Upper lobe of left lung (tissue), 6 donors: ENCODE measurements around the gene P3R3URF. TPM values are rescaled to one million over a fixed set of nuclear protein-coding genes. Genes with fewer than 3 reads are reported as not detected.

Source experiments
- ATAC-seq, 2 donors: fragments of 200-7000 bp; cut with Tn5 transposase; one replicate each; pipeline ENCODE4 v1.9.1; 2022; ENCODE audit warnings: mild to moderate bottlenecking in 2 of 2, moderate library complexity in 2 of 2; ENCODE audit not compliant: low FRiP score in 2 of 2
- DNase-seq, 2 donors: peaks; one replicate each; pipeline ENCODE4 v3.0.0-alpha.2; 2019 to 2020
- H3K27ac ChIP-seq, 4 donors: fragments of 200-600 bp; sonication (generic); one replicate each; pipeline ENCODE4 v1.5.1; 2016 to 2019
- H3K27me3 ChIP-seq, 4 donors: fragments of 200-600 bp; sonication (generic); one replicate each; pipeline ENCODE4 v1.5.1; 2017 to 2019
- H3K36me3 ChIP-seq, 4 donors: fragments of 200-600 bp; sonication (generic); one replicate each; pipeline ENCODE4 v1.5.1; 2016 to 2019
- H3K4me1 ChIP-seq, 4 donors: fragments of 200-600 bp; sonication (generic); one replicate each; pipeline ENCODE4 v1.5.1; 2018 to 2019
- H3K4me3 ChIP-seq, 4 donors: fragments of 200-600 bp; sonication (generic); one replicate each; pipeline ENCODE4 v1.5.1; 2017 to 2019; ENCODE audit warnings: mild to moderate bottlenecking in 2 of 4, moderate library complexity in 1 of 4
- H3K9me3 ChIP-seq, 4 donors: fragments of 200-600 bp; sonication (generic); one replicate each; pipeline ENCODE4 v1.5.1; 2018 to 2019
- CTCF ChIP-seq, 6 experiments: fragments of 450-650 bp in 4 of 6; fragments of 200-600 bp in 2 of 6; sonication (generic) in 2 of 6; IDR thresholded peaks; one replicate each; pipeline ENCODE4 v1.5.1; 2016 to 2019; ENCODE audit warnings: antibody characterized with exemption in 6 of 6
- EP300 ChIP-seq, 4 donors: sonication (generic); formaldehyde crosslinking; IDR thresholded peaks; one replicate each; pipeline ENCODE4 v1.5.1; 2017; ENCODE audit warnings: antibody characterized with exemption in 4 of 4, control low read depth in 2 of 4
- POLR2A ChIP-seq, 4 donors: fragments of 450-650 bp; IDR thresholded peaks; one replicate each; pipeline ENCODE4 v1.5.1; 2016 to 2017; ENCODE audit warnings: antibody characterized with exemption in 4 of 4, mild to moderate bottlenecking in 2 of 4
- POLR2AphosphoS5 ChIP-seq, 2 donors: sonication (generic); formaldehyde crosslinking; IDR thresholded peaks; one replicate each; pipeline ENCODE4 v1.5.1; 2017; ENCODE audit warnings: antibody characterized with exemption in 2 of 2
- WGBS, 2 donors: methylation state at CpG; one replicate each; pipeline ENCODE4 v1.1.5; 2017 to 2018; 5-methylcytosine and 5-hydroxymethylcytosine counted together
- total RNA-seq, 6 donors: library from RNA; depleted of rRNA in 4 of 6; stranded (reverse); fragments of >200 nt in 4 of 6; gene quantifications; one replicate each; pipeline versions ENCODE4 v1.1.0 to v1.2.1, GENCODE V29; 2016 to 2021
- donor health status: DM: no; HTN: no; CAD: no; lungs with moderate emphysema.
- donor health status: DM: no; HTN: yes; CAD: no; lungs with severe emphysema.

Gene P3R3URF
- total RNA-seq, 6 donors from 2014 or later, result not detected

- peak in 1 of 2 donors; percentile 77 for DNase-seq
- Histone ChIP-seq H3K9me3 (no peaks in the 10 kb centered on the region), H3K4me1 (peaks cover 17 to 31% (median 18%) of the 10 kb centered on the region in 4 donors), H3K36me3 (peaks cover 5 to 44% (median 34%) of the 10 kb centered on the region in 4 donors), H3K27ac (peak overlapping the region in 1 of 4 donors; percentile 85), H3K4me3 (no peak overlapping the region), H3K27me3 (no peaks in the 10 kb centered on the region)
- ATAC-seq, result no peak
- no peak for TF ChIP-seq CTCF (IDR thresholded peaks at IDR 0.05)
- no peak for TF ChIP-seq POLR2AphosphoS5 (IDR thresholded peaks at IDR 0.05)
- no peak for TF ChIP-seq POLR2A (IDR thresholded peaks at IDR 0.05)
- TF ChIP-seq EP300 (IDR thresholded peaks at IDR 0.05), result no peak
- 93% methylated on average over 9 of the region's 9 CpGs; no CpG with 5 or more reads in 1 of the 2 donors for WGBS, 2 donors
Observed at GRCh38 chr1:46196609-46197008, 20.3 kb upstream of the P3R3URF start.

GRCh38 chr1:46194641-46195193 is 18.4 kb upstream of the P3R3URF start:
- Histone ChIP-seq H3K36me3 (peaks cover 5 to 57% (median 41%) of the 10 kb centered on the region in 4 donors), H3K4me3 (no peak overlapping the region), H3K27ac (no peak overlapping the region), H3K9me3 (no peaks in the 10 kb centered on the region), H3K4me1 (peaks cover 17 to 31% (median 21%) of the 10 kb centered on the region in 4 donors), H3K27me3 (no peaks in the 10 kb centered on the region)
- DNase-seq (no peak), ATAC-seq (no peak)
- 64 to 78% methylated on average over 5 of the region's 5 CpGs for WGBS, 2 donors
- no peak for TF ChIP-seq POLR2AphosphoS5 (IDR thresholded peaks at IDR 0.05)
- no peak for TF ChIP-seq CTCF (IDR thresholded peaks at IDR 0.05)
- no peak for TF ChIP-seq EP300 (IDR thresholded peaks at IDR 0.05)
- TF ChIP-seq POLR2A (IDR thresholded peaks at IDR 0.05), result no peak

- no peak overlapping the region for H3K4me3 ChIP-seq
- peaks cover 5 to 63% (median 44%) of the 10 kb centered on the region in 4 donors for H3K36me3 ChIP-seq
- no peaks in the 10 kb centered on the region for H3K27me3 ChIP-seq
- WGBS, 2 donors, result 93 to 100% methylated on average over 7 to 9 of the region's 9 CpGs
- no peak for TF ChIP-seq POLR2AphosphoS5 (IDR thresholded peaks at IDR 0.05)
- TF ChIP-seq POLR2A (IDR thresholded peaks at IDR 0.05), result no peak
- TF ChIP-seq EP300 (IDR thresholded peaks at IDR 0.05), result no peak
- no peak for TF ChIP-seq CTCF (IDR thresholded peaks at IDR 0.05)
- peaks cover 15 to 29% (median 22%) of the 10 kb centered on the region in 4 donors for H3K4me1 ChIP-seq
- H3K9me3 ChIP-seq, result no peaks in the 10 kb centered on the region
- no peak overlapping the region for H3K27ac ChIP-seq
- DNase-seq (peak in 1 of 2 donors; percentile 59), ATAC-seq (no peak)
Observed at GRCh38 chr1:46193984-46194570, 17.8 kb upstream of the P3R3URF start.

- Histone ChIP-seq H3K4me3 (no peak overlapping the region), H3K27me3 (no peaks in the 10 kb centered on the region), H3K9me3 (no peaks in the 10 kb centered on the region), H3K4me1 (peaks cover 13 to 30% (median 23%) of the 10 kb centered on the region in 4 donors), H3K27ac (no peak overlapping the region), H3K36me3 (peaks cover 5 to 63% (median 45%) of the 10 kb centered on the region in 4 donors)
- 94 to 98% methylated on average over 5 to 7 of the region's 7 CpGs for WGBS, 2 donors
- ATAC-seq (no peak), DNase-seq (no peak)
- TF ChIP-seq POLR2A (IDR thresholded peaks at IDR 0.05) (no peak), CTCF (IDR thresholded peaks at IDR 0.05) (no peak), POLR2AphosphoS5 (IDR thresholded peaks at IDR 0.05) (no peak), EP300 (IDR thresholded peaks at IDR 0.05) (no peak)
Observed at GRCh38 chr1:46193285-46193684, 17.0 kb upstream of the P3R3URF start.
